Measurements from ENCODE around the gene ABCC10.

Gene ABCC10

GRCh38 chr6:43436577-43437282 is 9.4 kb downstream of the ABCC10 start:
- H3K9ac ChIP-seq (ENCODE audit: low read length): no peak overlapping the region

GRCh38 chr6:43437700-43438099 is 10.4 kb downstream of the ABCC10 start:
- no peaks in the 10 kb centered on the region for H3K36me3 ChIP-seq (ENCODE audit: control insufficient read depth, insufficient read depth, low read length)
- peaks cover 16% of the 10 kb centered on the region for H3K4me1 ChIP-seq (ENCODE audit: control insufficient read depth, insufficient read depth, low read length)
- H3K27me3 ChIP-seq (ENCODE audit: control insufficient read depth, insufficient read depth, low read length): no peaks in the 10 kb centered on the region
- H3K4me3 ChIP-seq (ENCODE audit: low read length): no peak overlapping the region
- H3K9ac ChIP-seq (ENCODE audit: low read length): no peak overlapping the region
- H3K27ac ChIP-seq (ENCODE audit: low read depth, low read length): no peak overlapping the region

More at GRCh38 chr6:43436577-43437282, 9.4 kb downstream of the ABCC10 start:
- no peaks in the 10 kb centered on the region for H3K27me3 ChIP-seq (ENCODE audit: control insufficient read depth, insufficient read depth, low read length)
- peak overlapping the region; percentile 62 for H3K27ac ChIP-seq (ENCODE audit: low read depth, low read length)
- H3K4me1 ChIP-seq (ENCODE audit: control insufficient read depth, insufficient read depth, low read length): peaks cover 16% of the 10 kb centered on the region
- H3K4me3 ChIP-seq (ENCODE audit: low read length): no peak overlapping the region
- peaks cover 6% of the 10 kb centered on the region for H3K36me3 ChIP-seq (ENCODE audit: control insufficient read depth, insufficient read depth, low read length)

DNA sequence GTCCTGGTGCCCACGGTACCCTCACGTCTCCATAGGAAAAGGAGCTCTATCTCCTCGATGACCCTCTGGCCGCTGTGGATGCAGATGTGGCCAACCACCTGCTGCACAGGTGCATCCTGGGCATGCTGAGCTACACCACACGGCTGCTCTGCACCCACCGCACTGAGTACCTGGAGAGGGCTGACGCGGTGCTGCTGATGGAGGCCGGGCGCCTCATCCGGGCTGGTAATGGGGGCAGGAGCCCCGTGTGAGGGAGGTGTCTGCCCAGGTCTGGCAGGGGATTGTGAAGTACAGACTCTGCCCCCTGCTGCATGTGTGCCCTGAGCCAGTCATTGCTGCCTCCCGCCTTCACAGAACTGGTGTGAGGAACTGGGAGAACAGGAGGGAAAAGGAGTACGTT is 15.6 kb downstream of the ABCC10 start:
- Histone ChIP-seq H3K27me3 (ENCODE audit: control insufficient read depth, insufficient read depth, low read length) (no peaks in the 10 kb centered on the region), H3K4me3 (ENCODE audit: low read length) (no peak overlapping the region), H3K9ac (ENCODE audit: low read length) (no peak overlapping the region), H3K4me1 (ENCODE audit: control insufficient read depth, insufficient read depth, low read length) (no peaks in the 10 kb centered on the region), H3K27ac (ENCODE audit: low read depth, low read length) (no peak overlapping the region), H3K36me3 (ENCODE audit: control insufficient read depth, insufficient read depth, low read length) (peaks cover 12% of the 10 kb centered on the region)

- H3K27ac ChIP-seq (ENCODE audit: low read depth, low read length): no peak overlapping the region
- no peaks in the 10 kb centered on the region for H3K27me3 ChIP-seq (ENCODE audit: control insufficient read depth, insufficient read depth, low read length)
- H3K4me1 ChIP-seq (ENCODE audit: control insufficient read depth, insufficient read depth, low read length): no peaks in the 10 kb centered on the region
- no peak overlapping the region for H3K9ac ChIP-seq (ENCODE audit: low read length)
- H3K4me3 ChIP-seq (ENCODE audit: low read length): no peak overlapping the region
- H3K36me3 ChIP-seq (ENCODE audit: control insufficient read depth, insufficient read depth, low read length): peaks cover 17% of the 10 kb centered on the region
These were observed 16.7 kb downstream of the ABCC10 start for GRCh38 chr6:43444036-43444435.

DNA sequence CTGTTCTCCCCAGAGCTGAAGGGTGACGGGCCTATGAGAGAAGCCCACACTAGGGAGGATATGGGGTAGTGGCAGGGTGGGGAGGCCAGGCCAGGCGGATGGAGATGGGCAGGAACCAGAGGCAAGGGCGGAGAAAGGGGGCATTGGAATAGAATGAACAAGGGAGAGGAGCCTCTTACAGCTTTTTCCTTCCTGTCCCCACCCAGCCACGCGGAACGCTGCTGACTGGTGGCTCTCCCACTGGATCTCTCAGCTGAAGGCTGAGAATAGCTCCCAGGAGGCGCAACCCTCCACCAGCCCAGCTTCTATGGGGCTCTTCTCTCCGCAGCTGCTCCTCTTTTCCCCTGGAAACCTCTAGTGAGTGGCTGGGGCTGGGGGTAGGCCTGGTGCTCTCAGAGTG is 17.2 kb downstream of the ABCC10 start:
- no peaks in the 10 kb centered on the region for H3K4me1 ChIP-seq (ENCODE audit: control insufficient read depth, insufficient read depth, low read length)
- no peak overlapping the region for H3K27ac ChIP-seq (ENCODE audit: low read depth, low read length)
- no peaks in the 10 kb centered on the region for H3K27me3 ChIP-seq (ENCODE audit: control insufficient read depth, insufficient read depth, low read length)
- H3K36me3 ChIP-seq (ENCODE audit: control insufficient read depth, insufficient read depth, low read length): peaks cover 18% of the 10 kb centered on the region
- no peak overlapping the region for H3K9ac ChIP-seq (ENCODE audit: low read length)
- no peak overlapping the region for H3K4me3 ChIP-seq (ENCODE audit: low read length)

- Histone ChIP-seq H3K4me3 (ENCODE audit: low read length) (no peak overlapping the region), H3K27me3 (ENCODE audit: control insufficient read depth, insufficient read depth, low read length) (no peaks in the 10 kb centered on the region), H3K27ac (ENCODE audit: low read depth, low read length) (no peak overlapping the region), H3K9ac (ENCODE audit: low read length) (no peak overlapping the region), H3K4me1 (ENCODE audit: control insufficient read depth, insufficient read depth, low read length) (no peaks in the 10 kb centered on the region), H3K36me3 (ENCODE audit: control insufficient read depth, insufficient read depth, low read length) (peaks cover 21% of the 10 kb centered on the region)
These were observed 18.2 kb downstream of the ABCC10 start for GRCh38 chr6:43445576-43445975.

DNA sequence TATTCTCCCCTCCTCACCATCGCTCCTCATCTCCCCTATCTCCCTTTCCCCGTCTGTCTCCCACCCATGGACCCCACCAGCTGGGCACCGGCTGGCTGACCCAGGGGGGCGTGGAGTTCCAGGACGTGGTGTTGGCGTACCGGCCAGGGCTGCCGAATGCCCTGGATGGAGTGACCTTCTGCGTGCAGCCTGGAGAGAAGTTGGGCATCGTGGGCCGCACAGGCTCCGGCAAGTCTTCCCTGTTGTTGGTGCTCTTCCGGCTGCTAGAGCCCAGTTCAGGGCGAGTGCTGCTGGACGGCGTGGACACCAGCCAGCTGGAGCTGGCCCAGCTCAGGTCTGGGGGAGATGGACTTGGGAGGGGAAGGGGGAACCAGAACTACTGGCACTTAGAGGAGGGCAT is 20.3 kb downstream of the ABCC10 start:
- H3K36me3 ChIP-seq (ENCODE audit: control insufficient read depth, insufficient read depth, low read length): peaks cover 24% of the 10 kb centered on the region
- H3K9ac ChIP-seq (ENCODE audit: low read length): no peak overlapping the region
- H3K27me3 ChIP-seq (ENCODE audit: control insufficient read depth, insufficient read depth, low read length): no peaks in the 10 kb centered on the region
- no peak overlapping the region for H3K4me3 ChIP-seq (ENCODE audit: low read length)
- H3K4me1 ChIP-seq (ENCODE audit: control insufficient read depth, insufficient read depth, low read length): no peaks in the 10 kb centered on the region
- H3K27ac ChIP-seq (ENCODE audit: low read depth, low read length): no peak overlapping the region

DNA sequence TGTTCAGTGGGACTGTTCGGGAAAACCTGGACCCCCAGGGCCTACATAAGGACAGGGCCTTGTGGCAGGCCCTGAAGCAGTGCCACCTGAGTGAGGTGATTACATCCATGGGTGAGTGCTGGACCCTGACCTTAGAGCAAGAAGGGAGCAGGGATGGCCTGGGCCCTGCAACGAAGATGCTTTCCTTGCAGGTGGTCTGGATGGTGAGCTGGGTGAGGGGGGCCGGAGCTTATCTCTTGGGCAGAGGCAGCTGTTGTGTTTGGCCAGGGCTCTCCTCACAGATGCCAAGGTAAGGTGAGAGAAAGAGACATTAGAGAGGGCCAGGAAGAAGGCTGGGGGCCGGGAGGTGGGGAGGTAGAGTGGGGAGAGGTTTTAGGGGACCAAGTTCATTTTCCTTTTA is 21.6 kb downstream of the ABCC10 start:
- no peaks in the 10 kb centered on the region for H3K4me1 ChIP-seq (ENCODE audit: control insufficient read depth, insufficient read depth, low read length)
- H3K9ac ChIP-seq (ENCODE audit: low read length): no peak overlapping the region
- no peak overlapping the region for H3K27ac ChIP-seq (ENCODE audit: low read depth, low read length)
- H3K27me3 ChIP-seq (ENCODE audit: control insufficient read depth, insufficient read depth, low read length): no peaks in the 10 kb centered on the region
- no peak overlapping the region for H3K4me3 ChIP-seq (ENCODE audit: low read length)
- peaks cover 24% of the 10 kb centered on the region for H3K36me3 ChIP-seq (ENCODE audit: control insufficient read depth, insufficient read depth, low read length)

DNA sequence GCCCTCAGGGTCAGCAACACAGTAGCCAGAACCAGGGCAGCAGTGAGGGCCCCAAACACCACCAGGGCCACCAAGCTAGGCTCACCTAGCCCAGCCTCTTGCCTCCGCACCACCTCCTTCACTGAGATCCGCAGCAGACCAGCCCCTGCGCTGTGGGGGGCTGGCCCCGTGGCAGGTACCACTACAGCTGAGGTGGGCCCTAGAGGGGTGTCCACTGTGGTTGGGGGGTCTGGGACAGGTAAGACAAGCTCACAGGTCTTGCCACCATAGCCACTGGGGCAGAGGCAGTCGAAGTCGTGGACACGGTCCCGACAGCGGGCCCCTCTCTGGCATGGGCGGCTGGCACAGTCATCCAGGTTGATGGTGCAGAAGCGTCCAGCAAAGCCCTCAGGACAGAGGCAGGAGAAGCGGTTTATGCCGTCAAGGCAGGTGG is 23.4 kb downstream of the ABCC10 start:
- no peak overlapping the region for H3K27ac ChIP-seq (ENCODE audit: low read depth, low read length)
- H3K27me3 ChIP-seq (ENCODE audit: control insufficient read depth, insufficient read depth, low read length): no peaks in the 10 kb centered on the region
- H3K36me3 ChIP-seq (ENCODE audit: control insufficient read depth, insufficient read depth, low read length): peaks cover 18% of the 10 kb centered on the region
- no peak overlapping the region for H3K4me3 ChIP-seq (ENCODE audit: low read length)
- no peak overlapping the region for H3K9ac ChIP-seq (ENCODE audit: low read length)
- peaks cover 2% of the 10 kb centered on the region for H3K4me1 ChIP-seq (ENCODE audit: control insufficient read depth, insufficient read depth, low read length)

DNA sequence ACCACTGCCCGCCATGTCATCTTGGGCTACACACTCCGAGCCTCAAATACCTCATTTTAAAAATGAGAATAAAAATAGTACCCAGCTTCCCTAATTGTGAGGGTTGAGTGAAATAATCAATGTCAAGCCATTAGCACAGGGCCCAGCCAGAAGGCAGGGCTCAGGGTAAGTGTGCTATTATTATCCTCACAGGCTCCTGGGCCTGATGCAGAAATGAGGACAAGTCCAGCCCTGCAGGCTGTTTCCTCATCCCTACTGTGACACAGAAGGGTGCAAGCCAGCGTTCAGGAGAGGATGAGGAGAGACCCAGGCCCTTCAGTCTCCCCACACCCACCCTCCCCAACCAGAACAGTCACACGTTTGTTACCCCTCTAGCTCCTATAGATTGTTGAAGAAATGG is 24.0 kb downstream of the ABCC10 start:
- H3K36me3 ChIP-seq (ENCODE audit: control insufficient read depth, insufficient read depth, low read length): peaks cover 15% of the 10 kb centered on the region
- H3K9ac ChIP-seq (ENCODE audit: low read length): no peak overlapping the region
- H3K4me3 ChIP-seq (ENCODE audit: low read length): no peak overlapping the region
- H3K4me1 ChIP-seq (ENCODE audit: control insufficient read depth, insufficient read depth, low read length): peaks cover 3% of the 10 kb centered on the region
- H3K27me3 ChIP-seq (ENCODE audit: control insufficient read depth, insufficient read depth, low read length): no peaks in the 10 kb centered on the region
- no peak overlapping the region for H3K27ac ChIP-seq (ENCODE audit: low read depth, low read length)

- H3K27ac ChIP-seq (ENCODE audit: low read depth, low read length): no peak overlapping the region
- no peak overlapping the region for H3K4me3 ChIP-seq (ENCODE audit: low read length)
- H3K9ac ChIP-seq (ENCODE audit: low read length): no peak overlapping the region
- peaks cover 3% of the 10 kb centered on the region for H3K4me1 ChIP-seq (ENCODE audit: control insufficient read depth, insufficient read depth, low read length)
- H3K27me3 ChIP-seq (ENCODE audit: control insufficient read depth, insufficient read depth, low read length): no peaks in the 10 kb centered on the region
- H3K36me3 ChIP-seq (ENCODE audit: control insufficient read depth, insufficient read depth, low read length): peaks cover 15% of the 10 kb centered on the region
These were observed 24.6 kb downstream of the ABCC10 start for GRCh38 chr6:43451939-43452338.

DNA sequence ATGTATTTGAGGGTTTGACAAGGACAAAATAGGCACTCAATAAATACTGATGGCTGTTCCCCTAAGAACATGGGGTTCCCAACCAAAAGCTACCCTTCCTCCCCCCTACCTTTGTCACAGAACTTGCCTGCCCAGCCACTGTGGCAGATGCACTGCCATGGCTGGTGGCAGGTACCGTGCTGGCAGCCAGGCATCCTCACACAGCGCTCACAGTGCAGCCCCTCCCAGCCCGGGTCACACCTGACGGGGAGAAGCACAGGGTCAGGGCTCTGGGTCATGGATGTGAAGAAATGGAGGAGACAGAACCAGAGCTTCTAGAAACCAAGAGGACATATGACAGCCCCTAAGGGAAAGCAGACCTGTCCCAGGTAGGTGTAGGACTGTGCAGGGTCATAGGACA is 25.6 kb downstream of the ABCC10 start:
- no peak overlapping the region for H3K9ac ChIP-seq (ENCODE audit: low read length)
- no peak overlapping the region for H3K4me3 ChIP-seq (ENCODE audit: low read length)
- H3K27me3 ChIP-seq (ENCODE audit: control insufficient read depth, insufficient read depth, low read length): no peaks in the 10 kb centered on the region
- peaks cover 3% of the 10 kb centered on the region for H3K4me1 ChIP-seq (ENCODE audit: control insufficient read depth, insufficient read depth, low read length)
- H3K27ac ChIP-seq (ENCODE audit: low read depth, low read length): no peak overlapping the region
- peaks cover 13% of the 10 kb centered on the region for H3K36me3 ChIP-seq (ENCODE audit: control insufficient read depth, insufficient read depth, low read length)

GRCh38 chr6:43453831-43454230 is 26.5 kb downstream of the ABCC10 start:
- Histone ChIP-seq H3K4me3 (ENCODE audit: low read length) (no peak overlapping the region), H3K27me3 (ENCODE audit: control insufficient read depth, insufficient read depth, low read length) (no peaks in the 10 kb centered on the region), H3K4me1 (ENCODE audit: control insufficient read depth, insufficient read depth, low read length) (peaks cover 3% of the 10 kb centered on the region), H3K27ac (ENCODE audit: low read depth, low read length) (no peak overlapping the region), H3K9ac (ENCODE audit: low read length) (no peak overlapping the region), H3K36me3 (ENCODE audit: control insufficient read depth, insufficient read depth, low read length) (peaks cover 8% of the 10 kb centered on the region)
